ENCODE data around the gene PTPRG.

- TF ChIP-seq ATF2 (CRISPR knock-in tag; IDR thresholded peaks at IDR 0.05): no peak
- no peak for TF ChIP-seq EZH2 (conservative IDR thresholded peaks at IDR 0.05; ENCODE audit: low read depth, low read length)
- no peak for TF ChIP-seq RBAK (CRISPR knock-in tag; IDR thresholded peaks at IDR 0.05)
- no peak for TF ChIP-seq ZNF10 (CRISPR knock-in tag; IDR thresholded peaks at IDR 0.05; ENCODE audit: borderline replicate concordance, low read depth)
- no peak for TF ChIP-seq RFXAP (CRISPR knock-in tag; IDR thresholded peaks at IDR 0.05; ENCODE audit: borderline replicate concordance)
- TF ChIP-seq BCL3 (CRISPR knock-in tag; IDR thresholded peaks at IDR 0.05): no peak
These were observed 566.7 kb downstream of the PTPRG start for GRCh38 chr3:62128051-62128450.

Measured in HepG2 (cell line).